GM12878 (cell line): ENCODE data around the gene NECAB2. TPM values are rescaled to one million over a fixed set of nuclear protein-coding genes. Genes with fewer than 3 reads are reported as not detected.

Experiments
- ATAC-seq: fragments of 200-7000 bp; cut with Tn5 transposase; 3 replicates; pipeline ENCODE4 v1.9.1; 2020; ENCODE audit warnings: mild to moderate bottlenecking, moderate library complexity
- BruUV-seq: library from RNA; stranded (reverse); fragments of 400-500 nt; replicated peaks from 2 replicates; lab custom pipeline; 2021; lab: Mats Ljungman, UMichigan
- CTCF ChIA-PET: fragments of 300-600 bp; sonication (Branson Sonifier 250); formaldehyde crosslinking; extraction: SDS; loops from one replicate; lab custom pipeline; 2021; ENCODE audit warnings: inconsistent platforms; lab: Yijun Ruan, JAX
- POLR2A ChIA-PET: fragments of 350-600 bp; formaldehyde crosslinking; extraction: SDS; loops from one replicate; lab custom pipeline; 2021; ENCODE audit warnings: inconsistent platforms; lab: Charles Lee
- RAD21 ChIA-PET: fragments of 300-600 bp; sonication (Branson Sonifier 250); formaldehyde crosslinking; loops from one replicate; lab custom pipeline; 2023; ENCODE audit warnings: antibody characterized with exemption; ENCODE audit not compliant: unreplicated experiment; lab: Charles Lee
- SMC1A ChIA-PET: fragments of 300-600 bp; sonication (Branson Sonifier 250); formaldehyde crosslinking; loops from one replicate; lab custom pipeline; 2023; ENCODE audit not compliant: unreplicated experiment, uncharacterized antibody; lab: Charles Lee
- DNase-seq: peaks from one replicate; pipeline ENCODE4 v3.0.0-alpha.2; 2011; ENCODE audit warnings: low read depth, low spot score
- FAIRE-seq: peaks from 3 replicates; lab custom pipeline; 2011; peaks lifted over from hg19 to GRCh38; lab: Jason Lieb, UNC
- H2AFZ ChIP-seq: 2 replicates; pipeline ENCODE4 v1.6.0; 2011; ENCODE audit warnings: low read depth, low read length, control low read depth; ENCODE audit not compliant: control insufficient read depth
- H3K27ac ChIP-seq: 2 replicates; pipeline ENCODE4 v1.5.1; 2011; ENCODE audit warnings: control low read depth; ENCODE audit not compliant: control insufficient read depth, insufficient read depth
- H3K27me3 ChIP-seq, 2 experiments: replicated peaks in 1 of 2; 2 replicates each; pipeline versions ENCODE4 v1.6.0 to v1.6.1; 2011; ENCODE audit warnings: low read length in 1 of 2; ENCODE audit not compliant: control insufficient read depth in 2 of 2, insufficient read depth in 2 of 2
- H3K36me3 ChIP-seq, 2 experiments: 2 replicates each; pipeline ENCODE4 v1.5.1; 2011; ENCODE audit warnings: low read length in 1 of 2; ENCODE audit not compliant: control insufficient read depth in 2 of 2, insufficient read depth in 2 of 2
- H3K4me1 ChIP-seq: 2 replicates; pipeline ENCODE4 v1.6.1; 2011; ENCODE audit warnings: mild to moderate bottlenecking, low read length, moderate library complexity, mixed read lengths; ENCODE audit not compliant: control insufficient read depth, insufficient read depth
- H3K4me2 ChIP-seq: 2 replicates; pipeline ENCODE4 v1.6.0; 2011; ENCODE audit warnings: control low read depth; ENCODE audit not compliant: control insufficient read depth, insufficient read depth
- H3K4me3 ChIP-seq: fragments of 200-600 bp; sonication (generic); 2 replicates; pipeline ENCODE4 v1.5.1; 2016
- H3K79me2 ChIP-seq: 2 replicates; pipeline ENCODE4 v1.6.0; 2011; ENCODE audit warnings: low read length; ENCODE audit not compliant: control insufficient read depth, insufficient read depth
- H3K9ac ChIP-seq: 2 replicates; pipeline ENCODE4 v1.8.0; 2011; ENCODE audit warnings: low read length, control low read depth, mixed read lengths; ENCODE audit not compliant: control insufficient read depth, insufficient read depth
- H3K9me3 ChIP-seq: replicated peaks from 3 replicates; pipeline ENCODE4 v1.5.1; 2011; ENCODE audit warnings: mild to moderate bottlenecking, low read length; ENCODE audit not compliant: control insufficient read depth, insufficient read depth
- H4K20me1 ChIP-seq: 2 replicates; pipeline ENCODE4 v1.6.0; 2011; ENCODE audit not compliant: control insufficient read depth, insufficient read depth
- BHLHE40 ChIP-seq, 2 experiments: fragments of 450-650 bp in 1 of 2; IDR thresholded peaks; 2 replicates each; pipeline ENCODE4 v1.6.1; 2011 to 2017; ENCODE audit warnings: low read depth in 2 of 2, borderline replicate concordance in 1 of 2, improper control_type of control experiment in 1 of 2, low read length in 1 of 2, mild to moderate bottlenecking in 1 of 2
- EGR1 ChIP-seq, 2 experiments: IDR thresholded peaks; 1 replicate in 1 of 2; 2 replicates in 1 of 2; pipeline ENCODE4 v1.6.1; 2011 to 2012; ENCODE audit warnings: low read depth in 2 of 2, low read length in 2 of 2, borderline replicate concordance in 1 of 2, mild to moderate bottlenecking in 1 of 2, moderate library complexity in 1 of 2
- ESRRA ChIP-seq: IDR thresholded peaks from 2 replicates; pipeline ENCODE4 v1.6.1; 2012; ENCODE audit warnings: mild to moderate bottlenecking, low read length, improper control_type of control experiment
- FOXK2 ChIP-seq: fragments of 450-650 bp; IDR thresholded peaks from 2 replicates; pipeline ENCODE4 v1.6.1; 2017; ENCODE audit warnings: mild to moderate bottlenecking, moderate library complexity
- HCFC1 ChIP-seq: fragments of 150-350 bp; IDR thresholded peaks from 2 replicates; pipeline ENCODE4 v1.6.1; 2014; ENCODE audit warnings: low read length
- HDAC6 ChIP-seq: fragments of 200-600 bp; sonication (generic); IDR thresholded peaks from one replicate; pipeline ENCODE4 v1.8.0; 2017; ENCODE audit warnings: antibody characterized with exemption; ENCODE audit not compliant: unreplicated experiment
- IKZF1 ChIP-seq: fragments of 450-650 bp; conservative IDR thresholded peaks from 2 replicates; pipeline ENCODE4 v1.6.1; 2017; ENCODE audit warnings: antibody characterized with exemption, mild to moderate bottlenecking
- MEF2A ChIP-seq: IDR thresholded peaks from 2 replicates; pipeline ENCODE4 v1.6.1; 2011; ENCODE audit warnings: low read depth, mild to moderate bottlenecking, low read length, moderate library complexity; ENCODE audit not compliant: insufficient read depth
- SIX5 ChIP-seq: IDR thresholded peaks from 2 replicates; pipeline ENCODE4 v1.6.1; 2011; ENCODE audit warnings: mild to moderate bottlenecking, low read depth, low read length, moderate library complexity; ENCODE audit not compliant: severe bottlenecking
- SPI1 ChIP-seq: IDR thresholded peaks from 2 replicates; pipeline ENCODE4 v1.6.1; 2011; ENCODE audit warnings: low read depth, mild to moderate bottlenecking, low read length, moderate library complexity, borderline replicate concordance; ENCODE audit not compliant: insufficient read depth
- WGBS: methylation state at CpG from one replicate; pipeline ENCODE4 v1.1.6; 2016; ENCODE audit warnings: low lambda C conversion rate; ENCODE audit not compliant: insufficient replicate concordance, insufficient coverage; ENCODE audit errors: missing lambda C conversion rate; 5-methylcytosine and 5-hydroxymethylcytosine counted together
- in situ Hi-C: fragments of 300-500 bp; cut with MboI; formaldehyde crosslinking; loops from 9 replicates; pipeline ENCODE4 v1.14.3; 2018; ENCODE audit warnings: mixed read lengths
- intact Hi-C: fragments of 100-400 bp; cut with micrococcal nuclease; formaldehyde crosslinking; loops from one replicate; pipeline ENCODE4 v1.14.2; 2022; ENCODE audit not compliant: unreplicated experiment
- polyA plus RNA-seq, 11 experiments: library from polyadenylated mRNA; depleted of rRNA in 4 of 11; unstranded in 6 of 11; stranded (reverse) in 5 of 11; fragments of >200 nt; fragmentation: Nextera tagmentation in 4 of 11; fragmentation: Illumina TruSeq in 1 of 11; extraction: Ambion mirVana in 4 of 11; extraction: Trizol in 1 of 11; gene quantifications; 1 replicate in 1 of 11; 2 replicates in 10 of 11; pipeline versions ENCODE4 v1.2.1 to v1.2.3, GENCODE V29; 2011 to 2016; ENCODE audit warnings: inconsistent platforms in 2 of 11, missing spikeins in 2 of 11, low read depth in 1 of 11
- total RNA-seq, 4 experiments: library from RNA; depleted of rRNA in 3 of 4; stranded (reverse); fragments of >200 nt in 3 of 4; fragmentation: Illumina TruSeq in 1 of 4; extraction: Trizol in 1 of 4; gene quantifications; 2 replicates each; pipeline versions ENCODE4 v1.2.1 to v1.2.3, GENCODE V29; 2013 to 2021
- TF ChIP-seq, protein P1 (sequence below): fragments of 450-650 bp; IDR thresholded peaks from 2 replicates; pipeline ENCODE4 v1.6.1; 2016; ENCODE audit warnings: mild to moderate bottlenecking

Gene NECAB2
- total and polyA plus RNA-seq, 10 of the 15 experiments (the other 5 are each of a cell fraction or from before 2014, with no cell fraction given): not detected

DNA sequence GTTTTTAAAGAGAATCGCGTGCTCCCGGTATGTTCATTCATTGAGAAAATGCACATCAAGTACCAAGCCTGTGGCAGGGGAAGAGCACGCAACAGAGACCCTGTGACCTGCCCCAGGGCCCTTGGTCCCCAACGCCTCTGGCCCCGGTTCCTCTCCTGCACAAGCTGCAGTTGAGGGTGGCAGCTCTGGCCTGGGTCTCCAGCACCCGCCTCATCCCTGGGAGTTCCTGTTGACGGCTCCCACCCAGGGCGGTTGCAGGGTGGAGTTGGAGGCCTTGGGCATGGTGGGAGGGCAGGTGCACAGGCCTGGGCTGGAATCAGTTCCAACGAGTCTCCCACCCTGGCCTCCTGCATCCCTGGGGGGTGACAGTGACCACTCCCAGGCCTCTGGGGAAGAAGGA lies 5.0 kb downstream of the NECAB2 start:
- no peak overlapping the region for H2AFZ ChIP-seq
- POLR2A ChIA-PET: no interaction called here
- no TSS peak for BruUV-seq
- no peak overlapping the region for H3K4me2 ChIP-seq
- no peaks in the 10 kb centered on the region; the same call in 2 of the 3 replicates for H3K9me3 ChIP-seq
- no peaks in the 10 kb centered on the region for H3K27me3 ChIP-seq
- SMC1A ChIA-PET: no interaction called here
- no peaks in the 10 kb centered on the region for H4K20me1 ChIP-seq
- no peaks in the 10 kb centered on the region for H3K79me2 ChIP-seq
- DNase-seq (no peak), FAIRE-seq (no peak), ATAC-seq (no peak)
- intact Hi-C loops (no loop called here), in situ Hi-C loops (no loop called here)
- RAD21 ChIA-PET: no interaction called here
- H3K4me3 ChIP-seq: no peak overlapping the region
- no peak for TF ChIP-seq ESRRA
- no peak for TF ChIP-seq MEF2A
- H3K36me3 ChIP-seq: no peaks in the 10 kb centered on the region
- H3K27ac ChIP-seq: no peak overlapping the region
- WGBS: 44% methylated on average over 10 of the region's 10 CpGs
- no peak overlapping the region for H3K9ac ChIP-seq
- no peaks in the 10 kb centered on the region for H3K4me1 ChIP-seq
- CTCF ChIA-PET: no interaction called here

DNA sequence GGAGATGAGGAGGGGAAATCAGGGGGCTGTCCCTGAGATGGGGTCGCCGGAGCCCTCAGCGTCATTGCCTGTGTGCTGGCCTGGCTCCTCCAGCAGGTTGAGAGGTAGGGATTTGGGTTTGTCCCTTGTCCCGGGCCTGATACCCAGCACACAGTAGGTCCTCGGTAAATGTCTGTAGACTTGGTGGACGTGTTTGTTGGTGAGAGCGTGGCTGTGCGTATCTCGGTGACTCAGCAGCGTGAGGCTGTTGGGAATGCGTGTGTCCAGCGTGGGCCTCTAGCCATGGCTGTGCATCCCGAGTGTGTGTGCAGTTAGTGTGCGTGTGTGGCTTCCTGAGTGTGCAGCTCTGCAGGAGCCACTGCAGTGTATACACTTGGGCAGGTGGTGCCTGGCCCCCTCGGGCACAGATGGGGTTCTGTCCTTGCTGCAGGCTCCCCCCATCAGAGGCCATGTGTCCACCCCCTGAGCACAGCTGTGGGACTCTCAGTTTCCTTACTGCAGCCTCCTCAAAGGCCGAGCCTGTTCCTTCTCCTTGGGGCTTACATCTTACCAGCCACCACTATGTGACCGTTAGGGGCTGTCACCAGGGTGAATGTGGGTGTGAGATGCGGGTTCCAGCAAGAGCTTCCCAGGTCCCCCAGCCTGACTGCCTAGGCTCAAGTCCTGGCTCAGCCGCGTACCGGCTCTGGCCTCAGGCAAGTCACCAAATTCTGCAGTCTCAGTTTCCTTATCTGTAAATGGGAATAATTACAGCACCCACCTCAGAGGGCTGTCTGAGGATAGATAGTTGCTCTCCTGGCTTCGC lies 5.7 kb downstream of the NECAB2 start:
- RAD21 ChIA-PET: no interaction called here
- H3K4me1 ChIP-seq: no peaks in the 10 kb centered on the region
- no peaks in the 10 kb centered on the region for H3K27me3 ChIP-seq
- no peaks in the 10 kb centered on the region for H3K79me2 ChIP-seq
- no peaks in the 10 kb centered on the region for H3K36me3 ChIP-seq
- no peak for FAIRE-seq
- POLR2A ChIA-PET: no interaction called here
- no peak for ATAC-seq
- no peak overlapping the region for H3K27ac ChIP-seq
- DNase-seq: no peak
- H3K4me2 ChIP-seq: no peak overlapping the region
- no peaks in the 10 kb centered on the region for H4K20me1 ChIP-seq
- no TSS peak for BruUV-seq
- CTCF ChIA-PET: no interaction called here
- TF ChIP-seq FOXK2: no peak
- TF ChIP-seq IKZF1: no peak
- no peak for TF ChIP-seq HCFC1
- TF ChIP-seq HDAC6: no peak
- TF ChIP-seq BHLHE40 (IDR thresholded peaks at IDR 0.05; ENCODE audit: borderline replicate concordance in 1 of 2, low read depth in 2 of 2, low read length in 1 of 2): no peak
- TF ChIP-seq, protein P1, sequence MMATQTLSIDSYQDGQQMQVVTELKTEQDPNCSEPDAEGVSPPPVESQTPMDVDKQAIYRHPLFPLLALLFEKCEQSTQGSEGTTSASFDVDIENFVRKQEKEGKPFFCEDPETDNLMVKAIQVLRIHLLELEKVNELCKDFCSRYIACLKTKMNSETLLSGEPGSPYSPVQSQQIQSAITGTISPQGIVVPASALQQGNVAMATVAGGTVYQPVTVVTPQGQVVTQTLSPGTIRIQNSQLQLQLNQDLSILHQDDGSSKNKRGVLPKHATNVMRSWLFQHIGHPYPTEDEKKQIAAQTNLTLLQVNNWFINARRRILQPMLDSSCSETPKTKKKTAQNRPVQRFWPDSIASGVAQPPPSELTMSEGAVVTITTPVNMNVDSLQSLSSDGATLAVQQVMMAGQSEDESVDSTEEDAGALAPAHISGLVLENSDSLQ: no peak
- TF ChIP-seq EGR1 (IDR thresholded peaks at IDR 0.05; ENCODE audit: borderline replicate concordance in 1 of 2, low read depth in 2 of 2, low read length in 2 of 2): no peak
- no peak for TF ChIP-seq SIX5
- no peak for TF ChIP-seq SPI1
- intact Hi-C loops: no loop called here
- H3K4me3 ChIP-seq: no peak overlapping the region
- H3K9ac ChIP-seq: no peak overlapping the region
- H3K9me3 ChIP-seq: no peaks in the 10 kb centered on the region; the same call in 2 of the 3 replicates
- in situ Hi-C loops: no loop called here
- WGBS: 48% methylated on average over 21 of the region's 22 CpGs
- no peak overlapping the region for H2AFZ ChIP-seq
- SMC1A ChIA-PET: no interaction called here
